Measurements from ENCODE around the gene CMIP.

Gene CMIP

GRCh38 chr16:81604960-81605383 lies 160.4 kb downstream of the CMIP start:
- H3K9me3 Mint-ChIP-seq (ENCODE audit: low read depth) = no peaks in the 10 kb centered on the region
- H3K4me1 Mint-ChIP-seq (ENCODE audit: low read depth) = no peaks in the 10 kb centered on the region
- no peak overlapping the region for H3K4me3 Mint-ChIP-seq
- peaks cover 2% of the 10 kb centered on the region for H3K36me3 Mint-ChIP-seq
- no peak overlapping the region for H3K27ac Mint-ChIP-seq
- H3K27me3 Mint-ChIP-seq = no peaks in the 10 kb centered on the region

- H3K27ac Mint-ChIP-seq = no peak overlapping the region
- H3K36me3 Mint-ChIP-seq = peaks cover 2% of the 10 kb centered on the region
- no peak overlapping the region for H3K4me3 Mint-ChIP-seq
- H3K27me3 Mint-ChIP-seq = no peaks in the 10 kb centered on the region
- no peaks in the 10 kb centered on the region for H3K4me1 Mint-ChIP-seq (ENCODE audit: low read depth)
- no peaks in the 10 kb centered on the region for H3K9me3 Mint-ChIP-seq (ENCODE audit: low read depth)
These were observed 161.4 kb downstream of the CMIP start for GRCh38 chr16:81606039-81606438.

- Mint-ChIP-seq H3K27me3 (no peaks in the 10 kb centered on the region), H3K27ac (no peak overlapping the region), H3K4me1 (ENCODE audit: low read depth) (no peaks in the 10 kb centered on the region), H3K9me3 (ENCODE audit: low read depth) (no peaks in the 10 kb centered on the region), H3K4me3 (no peak overlapping the region), H3K36me3 (peaks cover 2% of the 10 kb centered on the region)
These were observed 162.4 kb downstream of the CMIP start for GRCh38 chr16:81607006-81607405.

GRCh38 chr16:81607805-81608522 lies 163.4 kb downstream of the CMIP start:
- no peak overlapping the region for H3K27ac Mint-ChIP-seq
- no peak overlapping the region for H3K4me3 Mint-ChIP-seq
- no peaks in the 10 kb centered on the region for H3K9me3 Mint-ChIP-seq (ENCODE audit: low read depth)
- H3K27me3 Mint-ChIP-seq = no peaks in the 10 kb centered on the region
- H3K36me3 Mint-ChIP-seq = peaks cover 2% of the 10 kb centered on the region
- no peaks in the 10 kb centered on the region for H3K4me1 Mint-ChIP-seq (ENCODE audit: low read depth)

- Mint-ChIP-seq H3K27me3 (no peaks in the 10 kb centered on the region), H3K4me3 (no peak overlapping the region), H3K27ac (no peak overlapping the region), H3K9me3 (ENCODE audit: low read depth) (no peaks in the 10 kb centered on the region), H3K4me1 (ENCODE audit: low read depth) (no peaks in the 10 kb centered on the region), H3K36me3 (peaks cover 2% of the 10 kb centered on the region)
These were observed 164.1 kb downstream of the CMIP start for GRCh38 chr16:81608523-81609209.

GRCh38 chr16:81609323-81609892 lies 164.8 kb downstream of the CMIP start:
- no peak overlapping the region for H3K4me3 Mint-ChIP-seq
- H3K36me3 Mint-ChIP-seq = peaks cover 2% of the 10 kb centered on the region
- no peaks in the 10 kb centered on the region for H3K9me3 Mint-ChIP-seq (ENCODE audit: low read depth)
- H3K27me3 Mint-ChIP-seq = no peaks in the 10 kb centered on the region
- H3K27ac Mint-ChIP-seq = no peak overlapping the region
- H3K4me1 Mint-ChIP-seq (ENCODE audit: low read depth) = no peaks in the 10 kb centered on the region

- no peaks in the 10 kb centered on the region for H3K4me1 Mint-ChIP-seq (ENCODE audit: low read depth)
- no peak overlapping the region for H3K27ac Mint-ChIP-seq
- no peak overlapping the region for H3K4me3 Mint-ChIP-seq
- peaks cover 2% of the 10 kb centered on the region for H3K36me3 Mint-ChIP-seq
- no peaks in the 10 kb centered on the region for H3K9me3 Mint-ChIP-seq (ENCODE audit: low read depth)
- no peaks in the 10 kb centered on the region for H3K27me3 Mint-ChIP-seq
These were observed 165.7 kb downstream of the CMIP start for GRCh38 chr16:81610144-81610842.

- Mint-ChIP-seq H3K4me1 (ENCODE audit: low read depth) (no peaks in the 10 kb centered on the region), H3K27ac (no peak overlapping the region), H3K4me3 (no peak overlapping the region), H3K9me3 (ENCODE audit: low read depth) (no peaks in the 10 kb centered on the region), H3K36me3 (peaks cover 2% of the 10 kb centered on the region), H3K27me3 (no peaks in the 10 kb centered on the region)
These were observed 166.3 kb downstream of the CMIP start for GRCh38 chr16:81610936-81611335.

- Mint-ChIP-seq H3K4me3 (no peak overlapping the region), H3K9me3 (ENCODE audit: low read depth) (no peaks in the 10 kb centered on the region), H3K27me3 (no peaks in the 10 kb centered on the region), H3K4me1 (ENCODE audit: low read depth) (peaks cover 6% of the 10 kb centered on the region), H3K27ac (no peak overlapping the region), H3K36me3 (peaks cover 2% of the 10 kb centered on the region)
These were observed 167.1 kb downstream of the CMIP start for GRCh38 chr16:81611721-81612120.

- Mint-ChIP-seq H3K4me3 (no peak overlapping the region), H3K9me3 (ENCODE audit: low read depth) (no peaks in the 10 kb centered on the region), H3K27ac (no peak overlapping the region), H3K4me1 (ENCODE audit: low read depth) (peaks cover 11% of the 10 kb centered on the region), H3K36me3 (peaks cover 2% of the 10 kb centered on the region), H3K27me3 (no peaks in the 10 kb centered on the region)
These were observed 167.9 kb downstream of the CMIP start for GRCh38 chr16:81612351-81613163.

GRCh38 chr16:81614171-81614570 lies 169.6 kb downstream of the CMIP start:
- Mint-ChIP-seq H3K27ac (no peak overlapping the region), H3K4me3 (no peak overlapping the region), H3K4me1 (ENCODE audit: low read depth) (peaks cover 12% of the 10 kb centered on the region), H3K36me3 (no peaks in the 10 kb centered on the region), H3K9me3 (ENCODE audit: low read depth) (no peaks in the 10 kb centered on the region), H3K27me3 (no peaks in the 10 kb centered on the region)

GRCh38 chr16:81614654-81615359 lies 170.2 kb downstream of the CMIP start:
- H3K27me3 Mint-ChIP-seq = no peaks in the 10 kb centered on the region
- no peaks in the 10 kb centered on the region for H3K9me3 Mint-ChIP-seq (ENCODE audit: low read depth)
- H3K4me3 Mint-ChIP-seq = no peak overlapping the region
- no peaks in the 10 kb centered on the region for H3K36me3 Mint-ChIP-seq
- H3K27ac Mint-ChIP-seq = no peak overlapping the region
- peaks cover 12% of the 10 kb centered on the region for H3K4me1 Mint-ChIP-seq (ENCODE audit: low read depth)

GRCh38 chr16:81615411-81615810 lies 170.8 kb downstream of the CMIP start:
- Mint-ChIP-seq H3K4me3 (no peak overlapping the region), H3K9me3 (ENCODE audit: low read depth) (no peaks in the 10 kb centered on the region), H3K4me1 (ENCODE audit: low read depth) (peaks cover 12% of the 10 kb centered on the region), H3K27ac (no peak overlapping the region), H3K27me3 (no peaks in the 10 kb centered on the region), H3K36me3 (no peaks in the 10 kb centered on the region)

- Mint-ChIP-seq H3K36me3 (no peaks in the 10 kb centered on the region), H3K27me3 (no peaks in the 10 kb centered on the region), H3K27ac (no peak overlapping the region), H3K4me1 (ENCODE audit: low read depth) (peaks cover 12% of the 10 kb centered on the region), H3K4me3 (no peak overlapping the region), H3K9me3 (ENCODE audit: low read depth) (no peaks in the 10 kb centered on the region)
These were observed 171.2 kb downstream of the CMIP start for GRCh38 chr16:81615833-81616232.
